HT-29 (cell line): ENCODE data around the gene COX4I1. TPM values are rescaled to one million over a fixed set of nuclear protein-coding genes. Genes with fewer than 3 reads are reported as not detected.
A peak's percentile ranks its signal among the peaks of the same experiment; 100 is the strongest.

Source experiments
- DNase-seq: peaks from one replicate; pipeline ENCODE4 v3.0.0-alpha.2; 2015; ENCODE audit warnings: low spot score
- total RNA-seq: library from RNA; depleted of rRNA; stranded (reverse); fragments of >200 nt; shearing (Covaris generic); gene quantifications from 2 replicates; pipeline ENCODE4 v1.2.3, GENCODE V29; 2014

COX4I1 gene
- total RNA-seq, 1 experiment from 2014 or later, result 443 TPM

GRCh38 chr16:85767531-85767930, 32.0 kb upstream of the COX4I1 start:
- DNase-seq, result peak; percentile 59

DNA sequence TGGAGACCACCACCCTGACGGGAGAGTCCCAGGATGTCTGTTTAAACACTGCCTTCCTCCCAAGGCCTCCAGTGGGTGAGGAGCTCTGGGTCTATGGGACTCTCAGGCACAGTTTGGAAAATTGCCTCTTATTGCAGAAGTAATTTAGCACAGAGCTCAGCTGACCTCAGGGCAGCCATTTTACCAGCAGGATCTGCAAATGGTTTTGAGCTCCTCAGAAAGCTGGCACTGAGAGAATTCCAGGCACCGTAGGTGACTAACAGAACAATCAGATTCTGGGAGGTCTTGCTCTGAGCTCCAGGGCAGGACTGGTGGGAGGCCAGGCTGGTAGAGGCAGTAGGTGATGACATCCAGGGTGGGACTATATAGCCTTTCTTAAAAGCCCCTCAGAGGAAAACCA, 31.3 kb upstream of the COX4I1 start:
- no peak for DNase-seq

GRCh38 chr16:85770741-85771140, 28.8 kb upstream of the COX4I1 start:
- DNase-seq, result no peak

DNA sequence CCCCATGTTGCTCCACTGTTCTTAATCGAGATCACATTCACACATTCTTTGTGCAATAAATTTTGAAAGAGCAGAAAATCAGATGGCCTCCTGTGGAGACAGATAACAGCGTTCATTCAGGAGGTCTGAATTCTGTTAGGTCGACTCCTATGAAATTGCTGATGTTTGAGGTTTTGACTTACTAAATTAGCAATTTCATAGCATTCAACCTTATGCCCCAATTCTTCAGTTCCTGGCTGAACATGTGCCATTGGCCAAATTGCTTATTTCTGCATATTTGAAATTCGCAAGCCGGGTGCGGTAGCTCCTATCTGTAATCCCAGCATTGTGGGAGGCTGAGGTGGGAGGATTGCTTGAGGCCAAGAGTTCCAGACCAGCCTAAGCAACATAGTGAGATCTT, 26.5 kb upstream of the COX4I1 start:
- DNase-seq, result no peak

DNA sequence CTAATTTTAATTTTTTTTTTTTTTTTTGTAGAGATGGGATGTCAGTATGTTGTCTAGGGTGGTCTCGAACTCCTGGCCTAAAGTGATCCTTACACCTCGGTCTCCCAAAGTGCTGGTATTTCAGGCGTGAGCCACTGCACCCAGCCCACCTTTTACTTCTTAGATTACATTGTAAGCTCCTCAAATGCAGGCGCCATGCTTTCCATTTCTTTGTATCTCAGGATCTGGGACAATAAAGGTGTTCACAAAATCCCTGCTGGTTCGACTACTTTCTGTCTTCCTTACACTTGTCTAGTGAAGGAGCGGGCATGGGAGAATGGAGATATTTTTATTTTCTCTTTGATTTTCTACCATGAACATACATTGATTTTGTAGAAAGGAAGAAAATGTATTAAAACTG, 25.4 kb upstream of the COX4I1 start:
- no peak for DNase-seq

- DNase-seq, result no peak
Measured at GRCh38 chr16:85774811-85775210, 24.7 kb upstream of the COX4I1 start.

DNA sequence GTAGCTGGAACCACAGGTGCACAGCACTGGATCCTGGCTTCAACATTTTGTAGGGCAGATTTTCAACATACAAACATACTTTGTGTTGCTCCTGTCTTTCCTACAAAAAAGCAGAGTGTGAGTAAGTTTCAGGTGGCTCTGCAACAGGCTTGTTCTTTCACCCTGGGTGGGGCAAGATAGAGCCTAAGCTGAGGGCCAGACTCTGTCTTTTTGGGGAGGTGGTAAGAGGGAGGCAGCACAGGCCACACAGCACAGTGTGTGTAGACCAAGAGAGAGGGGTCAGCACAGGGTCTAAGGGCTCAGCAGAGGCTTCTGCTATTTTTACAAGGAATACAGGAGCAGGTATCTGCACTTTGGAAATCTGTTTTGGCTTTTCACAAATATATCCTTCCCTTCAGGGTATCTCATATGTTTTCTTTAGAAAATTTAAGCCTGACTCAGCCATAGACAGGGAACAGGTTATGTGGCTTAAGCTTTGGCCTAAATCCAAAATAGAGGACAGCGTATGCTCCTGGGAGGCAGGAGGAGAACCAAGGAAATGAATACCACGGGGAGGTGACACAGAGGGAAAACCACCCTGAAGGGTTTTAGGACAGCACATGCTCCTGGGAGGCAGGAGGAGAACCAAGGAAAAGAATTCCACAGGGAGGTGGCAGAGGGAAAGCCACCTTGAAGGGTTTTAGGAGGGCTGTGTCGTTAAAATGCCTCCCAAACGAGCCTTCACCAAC, 21.7 kb upstream of the COX4I1 start:
- no peak for DNase-seq

GRCh38 chr16:85778873-85779272, 20.6 kb upstream of the COX4I1 start:
- DNase-seq, result no peak

- DNase-seq, result no peak
Measured at GRCh38 chr16:85780281-85780680, 19.2 kb upstream of the COX4I1 start.

DNA sequence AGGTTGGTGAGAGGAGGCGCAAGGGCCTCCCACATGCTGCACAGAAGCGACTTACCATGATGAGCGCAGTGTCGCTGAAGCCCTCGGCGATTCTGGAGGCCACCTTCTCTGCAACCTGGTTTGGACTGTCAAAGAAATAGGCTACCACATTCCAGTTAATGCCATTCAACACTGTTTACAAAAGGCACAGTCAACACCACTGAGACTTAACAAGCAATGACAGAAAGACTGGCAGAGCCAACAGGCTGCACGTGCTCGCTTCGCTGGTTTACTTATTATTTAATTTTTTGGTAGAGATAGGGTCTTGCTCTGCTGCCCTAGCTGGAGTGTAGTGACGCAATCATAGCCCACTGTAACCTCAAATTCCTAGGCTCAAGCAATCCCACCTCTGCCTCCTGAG, 18.3 kb upstream of the COX4I1 start:
- DNase-seq, result no peak

GRCh38 chr16:85781695-85782370, 17.7 kb upstream of the COX4I1 start:
- DNase-seq, result peak; percentile 15

GRCh38 chr16:85782451-85782850, 17.0 kb upstream of the COX4I1 start:
- no peak for DNase-seq

DNA sequence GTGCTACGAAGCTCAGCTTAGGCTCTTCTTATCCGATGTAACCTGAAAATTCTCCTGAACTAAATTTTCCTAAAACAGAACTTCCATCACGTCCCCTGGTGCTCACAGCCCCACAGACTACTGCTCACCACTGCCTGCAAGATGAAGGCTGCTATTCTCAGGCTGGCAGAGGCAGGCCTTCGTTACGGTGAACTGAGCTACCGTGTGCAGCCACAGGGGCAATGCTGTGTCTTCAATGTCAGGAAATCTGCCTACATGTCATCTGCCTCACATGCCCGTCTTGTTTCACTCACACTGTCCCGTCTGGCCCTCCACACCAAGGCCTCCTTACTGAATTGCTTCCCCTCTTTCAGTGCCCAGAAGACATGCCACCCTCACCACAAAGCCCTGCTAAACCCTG, 16.1 kb upstream of the COX4I1 start:
- DNase-seq, result no peak

DNA sequence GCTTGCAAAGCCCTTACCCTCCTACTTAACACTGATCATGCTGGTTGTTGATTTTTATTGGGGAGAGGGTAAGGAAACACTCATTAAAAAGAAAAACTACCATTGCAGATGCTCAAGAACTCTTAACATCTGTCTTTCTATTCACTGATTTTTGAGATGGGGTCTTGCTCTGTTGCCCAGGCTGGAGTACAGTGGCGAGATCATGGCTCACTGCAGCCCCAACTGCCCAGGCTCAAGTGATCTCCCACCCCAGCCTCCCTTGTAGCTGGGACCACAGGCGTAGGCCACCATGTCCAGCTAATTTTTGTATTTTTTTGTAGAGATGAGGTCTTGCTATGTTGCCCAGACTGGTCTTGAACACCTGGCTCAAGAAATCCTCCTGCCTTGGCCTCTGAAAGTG, 14.7 kb upstream of the COX4I1 start:
- DNase-seq, result no peak

DNA sequence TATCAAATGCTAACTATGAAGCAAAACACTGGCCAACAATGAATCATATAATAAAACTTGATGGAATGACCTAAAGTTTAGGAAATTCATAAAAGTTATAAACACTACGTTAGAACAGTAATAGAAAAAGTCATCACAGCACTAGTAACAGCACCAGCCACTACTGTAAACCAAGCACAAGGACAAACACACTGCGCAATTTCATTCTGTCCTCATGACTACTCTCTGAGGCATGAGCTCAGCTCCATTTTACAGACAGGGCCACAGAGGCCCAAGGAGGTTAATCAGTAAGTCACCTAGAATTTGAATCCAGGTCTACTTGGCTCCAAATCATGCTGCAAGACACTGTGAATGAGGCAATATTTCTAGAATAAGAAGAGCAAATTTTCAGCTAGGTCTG, 13.6 kb upstream of the COX4I1 start:
- DNase-seq, result no peak

- DNase-seq, result no peak
Measured at GRCh38 chr16:85788819-85789218, 10.7 kb upstream of the COX4I1 start.

GRCh38 chr16:85789773-85790172, 9.7 kb upstream of the COX4I1 start:
- DNase-seq, result no peak

GRCh38 chr16:85793662-85794298, 5.7 kb upstream of the COX4I1 start:
- no peak for DNase-seq

GRCh38 chr16:85794696-85795095, 4.8 kb upstream of the COX4I1 start:
- no peak for DNase-seq

- no peak for DNase-seq
Measured at GRCh38 chr16:85796152-85796551, 3.3 kb upstream of the COX4I1 start.

DNA sequence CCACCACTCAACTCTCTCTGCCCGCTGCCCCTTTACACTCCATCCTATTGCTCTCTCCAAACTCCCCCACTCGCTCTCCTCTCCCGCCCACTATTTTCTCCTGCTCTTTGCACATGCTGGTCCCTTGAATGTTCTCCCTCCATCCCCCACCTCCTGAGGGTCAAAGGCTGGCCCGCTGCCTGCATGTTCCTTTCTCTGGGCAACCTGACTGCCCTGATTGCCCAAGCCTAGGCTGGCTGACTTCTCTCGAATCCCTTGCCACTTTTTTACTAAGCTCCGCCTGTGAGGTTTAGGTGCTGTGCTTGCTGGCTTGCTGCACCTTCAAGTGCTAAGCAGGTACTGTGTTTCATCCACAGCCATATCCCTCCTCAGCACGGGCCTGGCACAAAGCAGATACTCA, 2.9 kb upstream of the COX4I1 start:
- DNase-seq, result no peak

DNA sequence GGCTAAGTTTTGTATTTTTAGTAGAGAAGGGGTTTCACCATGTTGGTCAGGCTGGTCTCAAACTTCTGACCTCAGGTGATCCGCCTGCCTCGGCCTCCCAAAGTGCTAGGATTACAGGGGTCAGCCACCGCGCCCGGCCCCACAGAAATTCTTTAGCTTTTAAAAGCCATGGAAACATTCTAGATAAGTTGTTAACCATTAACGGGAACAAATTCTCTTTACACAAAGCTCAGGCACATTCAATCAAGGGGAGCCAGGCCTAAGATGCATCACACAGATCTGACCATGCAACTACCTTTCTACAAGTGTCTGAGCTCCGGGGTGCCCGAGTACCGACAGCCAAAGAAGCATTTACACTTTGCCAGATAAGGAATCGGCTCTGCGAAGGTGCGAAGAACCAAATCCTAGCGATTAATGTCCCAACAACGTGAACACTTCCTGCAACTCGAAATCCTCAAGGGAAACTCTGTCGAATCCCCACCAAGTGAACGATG, 1.2 kb upstream of the COX4I1 start:
- DNase-seq, result peak; percentile 19
